SU-DHL-6 (cell line): Measurements from ENCODE around the gene ARSB.

Experiments used
- H2AFZ ChIP-seq: fragments of 200-600 bp; sonication (generic); 2 replicates; pipeline ENCODE4 v1.6.1; 2014; ENCODE audit warnings: low read depth, mild to moderate bottlenecking, moderate library complexity, mixed read lengths, antibody characterized with exemption, low read length; ENCODE audit not compliant: severe bottlenecking
- H3F3A ChIP-seq: fragments of 200-600 bp; shearing (Covaris generic); 2 replicates; pipeline ENCODE4 v1.6.0; 2016; ENCODE audit warnings: antibody characterized with exemption, mild to moderate bottlenecking; ENCODE audit not compliant: insufficient read depth
- H3K27ac ChIP-seq: fragments of 200-600 bp; sonication (generic); 2 replicates; pipeline ENCODE4 v1.5.1; 2016; ENCODE audit warnings: low read depth, mild to moderate bottlenecking, low read length, moderate library complexity, mixed read lengths
- H3K27me3 ChIP-seq: fragments of 200-600 bp; sonication (generic), shearing (Covaris generic); 2 replicates; pipeline ENCODE4 v1.6.0; 2014; ENCODE audit warnings: mild to moderate bottlenecking, low read length
- H3K36me3 ChIP-seq: fragments of 200-600 bp; sonication (generic); 2 replicates; pipeline ENCODE4 v1.6.1; 2014; ENCODE audit warnings: mild to moderate bottlenecking, low read length, mixed read lengths
- H3K4me2 ChIP-seq: fragments of 300-600, 200-600 bp; shearing (Covaris generic), sonication (generic); 2 replicates; pipeline ENCODE4 v1.6.0; 2014; ENCODE audit warnings: low read length, low read depth, mild to moderate bottlenecking; ENCODE audit not compliant: poor library complexity, severe bottlenecking
- H3K4me3 ChIP-seq: fragments of 200-600 bp; sonication (generic); 2 replicates; pipeline ENCODE4 v1.5.1; 2014; ENCODE audit warnings: antibody characterized with exemption, low read length, mild to moderate bottlenecking, mixed read lengths; ENCODE audit not compliant: insufficient read depth, poor library complexity, severe bottlenecking
- H3K79me2 ChIP-seq: fragments of 200-600 bp; sonication (generic); 2 replicates; pipeline ENCODE4 v1.6.1; 2014; ENCODE audit warnings: mild to moderate bottlenecking, low read length, moderate library complexity; ENCODE audit not compliant: insufficient read depth
- H3K9ac ChIP-seq: fragments of 200-600 bp; sonication (generic); 2 replicates; pipeline ENCODE4 v1.7.0; 2014; ENCODE audit warnings: mild to moderate bottlenecking, low read length
- H3K9me2 ChIP-seq: fragments of 200-600 bp; sonication (generic); replicated peaks from 2 replicates; pipeline ENCODE4 v1.6.1; 2014; ENCODE audit warnings: low read length; ENCODE audit not compliant: insufficient read depth
- H3K9me3 ChIP-seq: fragments of 200-600 bp; sonication (generic); 2 replicates; pipeline ENCODE4 v1.6.1; 2014; ENCODE audit warnings: low read length, mixed read lengths; ENCODE audit not compliant: insufficient read depth
- H4K20me1 ChIP-seq: fragments of 200-600 bp; sonication (generic); 2 replicates; pipeline ENCODE4 v1.6.1; 2014; ENCODE audit warnings: low read depth, mild to moderate bottlenecking, antibody characterized with exemption, low read length, moderate library complexity, mixed read lengths
- CTCF ChIP-seq: fragments of 200-600 bp; sonication (generic); IDR thresholded peaks from one replicate; pipeline ENCODE4 v1.5.1; 2017; ENCODE audit warnings: antibody characterized with exemption, mild to moderate bottlenecking, low read length, moderate library complexity; ENCODE audit not compliant: insufficient read depth, poor library complexity, severe bottlenecking
- EZH2phosphoT487 ChIP-seq: fragments of 200-600 bp; sonication (generic), shearing (Covaris generic); conservative IDR thresholded peaks from 2 replicates; pipeline ENCODE4 v1.6.1; 2018; ENCODE audit warnings: mild to moderate bottlenecking, antibody characterized with exemption, low read length, moderate library complexity, mixed read lengths

The ARSB gene

GRCh38 chr5:78781611-78782286 is 203.4 kb downstream of the ARSB start:
- Histone ChIP-seq H3K4me2 (no peak overlapping the region), H3K9me3 (no peaks in the 10 kb centered on the region), H3K79me2 (no peaks in the 10 kb centered on the region), H3K4me3 (no peak overlapping the region), H3K9me2 (no peaks in the 10 kb centered on the region), H4K20me1 (no peaks in the 10 kb centered on the region), H3K27me3 (no peaks in the 10 kb centered on the region), H3F3A (no peaks in the 10 kb centered on the region), H3K27ac (no peak overlapping the region), H2AFZ (no peak overlapping the region), H3K36me3 (no peaks in the 10 kb centered on the region), H3K9ac (no peak overlapping the region)
- TF ChIP-seq EZH2phosphoT487: no peak
- TF ChIP-seq CTCF: no peak

DNA sequence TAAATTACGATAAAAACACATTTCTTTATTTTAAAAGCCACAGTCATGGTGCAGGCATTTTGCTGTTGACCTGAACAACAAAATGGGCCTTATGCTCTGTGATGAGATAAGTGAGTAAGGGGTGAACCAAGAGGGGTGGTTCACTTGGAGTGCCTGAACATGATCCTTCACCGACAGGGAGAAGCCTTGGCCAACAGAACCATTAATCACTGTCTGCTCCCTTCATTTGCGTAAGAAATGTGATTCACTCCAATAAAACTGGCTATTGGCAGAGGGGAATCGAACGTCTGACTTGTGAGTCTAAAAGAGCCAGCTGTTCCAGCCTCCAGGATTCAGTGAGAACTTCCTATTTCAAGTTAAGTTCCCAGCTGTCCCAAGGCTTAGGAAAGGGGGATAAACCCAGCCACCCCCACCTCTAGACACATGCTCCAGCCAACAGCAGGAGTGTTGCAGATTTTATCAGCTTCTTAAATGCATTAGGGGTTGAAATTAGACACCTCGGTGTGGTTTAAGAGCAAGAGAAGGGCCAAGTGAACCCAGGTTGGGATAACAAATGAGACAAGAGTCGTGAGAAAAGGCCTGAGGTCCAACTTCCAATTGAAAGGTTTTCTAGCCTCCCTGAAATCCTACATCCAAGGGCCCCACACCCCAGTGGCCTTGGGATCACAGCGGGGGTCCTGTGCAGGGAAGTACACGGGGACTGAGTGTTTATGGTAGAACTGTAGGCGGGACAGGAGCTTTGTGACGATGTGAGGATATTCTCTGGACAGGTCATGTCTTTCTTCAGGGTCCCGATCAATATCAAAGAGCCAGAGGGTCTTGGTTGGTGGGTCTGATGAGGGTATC is 205.1 kb downstream of the ARSB start:
- Histone ChIP-seq H3K79me2 (no peaks in the 10 kb centered on the region), H2AFZ (no peak overlapping the region), H3K36me3 (no peaks in the 10 kb centered on the region), H3K9me2 (no peaks in the 10 kb centered on the region), H3K27me3 (no peaks in the 10 kb centered on the region), H3K4me2 (no peak overlapping the region), H3F3A (no peaks in the 10 kb centered on the region), H3K27ac (no peak overlapping the region), H3K9ac (no peak overlapping the region), H3K4me3 (no peak overlapping the region), H3K9me3 (no peaks in the 10 kb centered on the region), H4K20me1 (no peaks in the 10 kb centered on the region)
- TF ChIP-seq EZH2phosphoT487: no peak
- TF ChIP-seq CTCF: no peak

- Histone ChIP-seq H3K4me2 (no peak overlapping the region), H3K27ac (no peak overlapping the region), H3K36me3 (no peaks in the 10 kb centered on the region)
These were observed 205.8 kb downstream of the ARSB start for GRCh38 chr5:78779262-78779661.

More at GRCh38 chr5:78779262-78779661, 205.8 kb downstream of the ARSB start:
- no peak for TF ChIP-seq EZH2phosphoT487
- TF ChIP-seq CTCF: no peak
- H2AFZ ChIP-seq: no peak overlapping the region
- H3K27me3 ChIP-seq: no peaks in the 10 kb centered on the region
- H3K79me2 ChIP-seq: no peaks in the 10 kb centered on the region
- H3K9me3 ChIP-seq: no peaks in the 10 kb centered on the region
- no peaks in the 10 kb centered on the region for H4K20me1 ChIP-seq
- H3F3A ChIP-seq: no peaks in the 10 kb centered on the region
- H3K9me2 ChIP-seq: no peaks in the 10 kb centered on the region
- H3K9ac ChIP-seq: no peak overlapping the region
- no peak overlapping the region for H3K4me3 ChIP-seq
